GM06990 (cell line): Measurements from ENCODE around the gene CEP57L1.
A peak's percentile ranks its signal among the peaks of the same experiment; 100 is the strongest.
"Not testable (repeated sequence)": the region's sequence is repeated elsewhere in the genome, so short reads cannot be mapped to it uniquely, and the experiment has no call there.

Experiments used
- DNase-seq: peaks from one replicate; pipeline ENCODE4 v3.0.0-alpha.2; 2011; ENCODE audit not compliant: insufficient read length; ENCODE audit errors: extremely low read depth
- H3K27me3 ChIP-seq: replicated peaks from 2 replicates; pipeline ENCODE4 v1.6.0; 2011; ENCODE audit warnings: low read length; ENCODE audit not compliant: control insufficient read depth, insufficient read depth
- H3K36me3 ChIP-seq: 2 replicates; pipeline ENCODE4 v1.5.1; 2011; ENCODE audit warnings: low read length; ENCODE audit not compliant: control insufficient read depth, insufficient read depth
- H3K4me3 ChIP-seq: replicated peaks from 2 replicates; pipeline ENCODE4 v1.5.1; 2011; ENCODE audit warnings: low read depth, mild to moderate bottlenecking, control low read depth, low read length
- TF ChIP-seq, protein P1 (sequence below): IDR thresholded peaks from 2 replicates; pipeline ENCODE4 v1.5.1; 2011; ENCODE audit warnings: low read length, control low read depth, mild to moderate bottlenecking, inconsistent platforms; ENCODE audit not compliant: insufficient read depth, poor library complexity, severe bottlenecking

CEP57L1 gene

DNA sequence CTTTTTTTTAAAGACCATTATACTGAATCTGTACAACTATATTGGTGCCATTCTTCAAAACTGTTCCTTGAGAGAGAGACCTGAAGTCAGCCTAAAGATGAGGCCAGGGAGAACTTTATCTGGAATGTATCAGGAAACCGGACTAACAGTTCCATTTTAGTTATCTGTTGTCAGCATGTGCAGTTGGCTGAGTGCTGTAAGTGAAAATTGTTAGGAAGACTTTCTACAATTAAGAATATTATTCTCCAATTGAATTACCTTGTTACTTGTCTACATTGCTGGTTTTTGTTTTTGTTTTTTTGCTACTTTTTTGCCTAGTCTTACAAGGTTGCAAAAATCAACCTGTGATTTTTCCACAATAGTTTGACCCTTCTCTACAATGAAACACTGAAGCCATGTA, 7.5 kb downstream of the CEP57L1 start:
- Histone ChIP-seq H3K27me3 (no peaks in the 10 kb centered on the region), H3K4me3 (no peak overlapping the region), H3K36me3 (no peaks in the 10 kb centered on the region)
- no peak for DNase-seq
- TF ChIP-seq, protein P1, sequence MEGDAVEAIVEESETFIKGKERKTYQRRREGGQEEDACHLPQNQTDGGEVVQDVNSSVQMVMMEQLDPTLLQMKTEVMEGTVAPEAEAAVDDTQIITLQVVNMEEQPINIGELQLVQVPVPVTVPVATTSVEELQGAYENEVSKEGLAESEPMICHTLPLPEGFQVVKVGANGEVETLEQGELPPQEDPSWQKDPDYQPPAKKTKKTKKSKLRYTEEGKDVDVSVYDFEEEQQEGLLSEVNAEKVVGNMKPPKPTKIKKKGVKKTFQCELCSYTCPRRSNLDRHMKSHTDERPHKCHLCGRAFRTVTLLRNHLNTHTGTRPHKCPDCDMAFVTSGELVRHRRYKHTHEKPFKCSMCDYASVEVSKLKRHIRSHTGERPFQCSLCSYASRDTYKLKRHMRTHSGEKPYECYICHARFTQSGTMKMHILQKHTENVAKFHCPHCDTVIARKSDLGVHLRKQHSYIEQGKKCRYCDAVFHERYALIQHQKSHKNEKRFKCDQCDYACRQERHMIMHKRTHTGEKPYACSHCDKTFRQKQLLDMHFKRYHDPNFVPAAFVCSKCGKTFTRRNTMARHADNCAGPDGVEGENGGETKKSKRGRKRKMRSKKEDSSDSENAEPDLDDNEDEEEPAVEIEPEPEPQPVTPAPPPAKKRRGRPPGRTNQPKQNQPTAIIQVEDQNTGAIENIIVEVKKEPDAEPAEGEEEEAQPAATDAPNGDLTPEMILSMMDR, result no peak

GRCh38 chr6:109103942-109104341, 8.6 kb downstream of the CEP57L1 start:
- TF ChIP-seq, protein P1, result no peak
- Histone ChIP-seq H3K27me3 (no peaks in the 10 kb centered on the region), H3K4me3 (no peak overlapping the region), H3K36me3 (no peaks in the 10 kb centered on the region)
- peak; percentile 24 for DNase-seq

DNA sequence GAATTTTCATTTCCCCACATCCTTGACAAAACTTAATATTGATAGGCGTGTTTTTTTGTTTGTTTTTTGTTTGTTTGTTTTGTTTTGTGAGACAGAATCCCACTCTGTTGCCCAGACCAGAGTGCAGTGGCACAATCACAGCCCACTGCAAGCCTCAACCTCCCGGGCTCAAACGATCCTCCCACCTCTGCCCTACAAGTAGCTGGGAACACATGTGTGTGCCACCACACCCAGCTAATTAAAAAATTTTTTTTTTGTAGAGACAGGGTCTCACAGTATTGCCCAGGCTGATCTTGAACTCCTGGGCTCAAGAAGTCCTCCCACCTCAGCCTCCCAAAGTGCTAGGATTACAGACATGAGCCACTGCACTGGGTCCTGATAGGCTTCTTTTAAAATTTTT, 9.2 kb downstream of the CEP57L1 start:
- Histone ChIP-seq H3K36me3 (no peaks in the 10 kb centered on the region), H3K4me3 (no peak overlapping the region), H3K27me3 (no peaks in the 10 kb centered on the region)
- TF ChIP-seq, protein P1, result no peak
- DNase-seq, result no peak

DNA sequence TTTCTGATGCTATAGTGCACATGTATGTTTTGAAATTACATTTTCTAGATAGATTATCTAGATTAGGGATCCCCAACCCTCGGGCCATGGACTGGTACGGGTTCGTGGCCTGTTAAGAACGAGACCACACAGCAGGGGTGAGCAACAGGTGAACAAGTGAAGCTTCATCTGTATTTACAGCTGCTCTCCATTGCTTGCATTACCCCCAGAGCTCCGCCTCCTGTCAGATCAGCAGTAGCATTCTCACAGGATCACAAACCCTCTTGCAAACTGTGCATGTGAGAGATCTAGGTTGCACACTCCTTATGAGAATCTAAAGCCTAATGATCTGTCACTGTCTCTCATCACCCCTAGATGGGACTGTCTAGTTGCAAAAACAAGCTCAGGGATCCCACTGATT, 10.4 kb downstream of the CEP57L1 start:
- TF ChIP-seq, protein P1, result no peak
- no peaks in the 10 kb centered on the region for H3K27me3 ChIP-seq
- DNase-seq, result no peak
- no peaks in the 10 kb centered on the region for H3K36me3 ChIP-seq
- no peak overlapping the region for H3K4me3 ChIP-seq

GRCh38 chr6:109109663-109110062, 14.4 kb downstream of the CEP57L1 start:
- DNase-seq, H3K4me3 ChIP-seq, H3K27me3 ChIP-seq, H3K36me3 ChIP-seq: not testable (repeated sequence)

DNA sequence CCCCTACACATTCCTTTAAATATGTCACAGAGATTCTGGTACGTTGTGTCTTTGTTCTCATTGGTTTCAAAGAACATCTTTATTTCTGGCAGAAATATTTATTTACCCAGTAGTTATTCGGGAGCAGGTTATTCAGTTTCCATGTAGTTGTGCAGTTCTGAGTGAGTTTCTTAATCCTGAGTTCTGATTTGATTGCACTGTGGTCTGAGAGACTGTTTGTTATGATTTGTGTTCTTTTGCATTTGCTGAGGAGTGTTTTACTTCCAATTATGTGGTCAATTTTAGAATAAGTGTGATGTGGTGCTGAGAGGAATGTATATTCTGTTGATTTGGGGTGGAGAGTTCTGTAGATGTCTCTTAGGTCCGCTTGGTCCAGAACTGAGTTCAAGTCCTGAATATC, 17.4 kb downstream of the CEP57L1 start:
- not testable (repeated sequence) for DNase-seq, H3K27me3 ChIP-seq, H3K36me3 ChIP-seq, H3K4me3 ChIP-seq

DNA sequence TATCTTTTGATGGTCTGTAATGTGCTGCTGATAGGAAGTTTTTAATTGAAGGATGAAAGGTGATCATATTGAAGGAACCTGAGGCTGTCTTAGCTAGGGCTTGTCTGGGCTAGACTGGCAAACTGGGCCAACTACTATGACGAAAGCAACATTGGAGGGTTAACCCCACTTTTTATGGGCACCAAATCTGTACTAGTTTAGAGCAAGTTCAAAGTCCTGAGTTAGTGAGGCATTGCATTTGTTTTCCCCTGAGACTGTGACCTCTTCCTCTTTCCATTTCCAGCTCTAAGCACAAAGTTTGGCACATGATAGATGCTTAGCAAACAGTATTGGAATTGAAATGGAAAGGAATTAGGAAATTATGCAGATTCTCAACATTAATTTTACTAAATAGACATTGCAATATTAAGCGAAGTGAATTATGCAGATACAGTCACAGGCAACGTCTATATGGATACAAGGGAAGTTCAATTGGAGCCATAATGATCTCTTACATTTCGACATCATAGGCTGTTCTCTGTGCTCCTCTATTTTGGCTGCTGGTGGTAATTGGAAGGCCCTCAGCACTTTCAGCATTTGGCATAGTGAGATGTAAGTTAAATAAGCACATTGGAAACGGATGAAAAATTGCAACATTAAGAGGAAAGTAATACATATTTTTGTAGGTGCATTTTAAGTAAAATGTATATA, 22.2 kb downstream of the CEP57L1 start:
- Histone ChIP-seq H3K36me3 (no peaks in the 10 kb centered on the region), H3K27me3 (no peaks in the 10 kb centered on the region), H3K4me3 (no peak overlapping the region)
- DNase-seq, result peak; percentile 32
- TF ChIP-seq, protein P1, result no peak
